VCaP (cell line): Measurements from ENCODE around the gene FAM53B.

ENCODE experiments used
- H3K27ac ChIP-seq: fragments of 450-650 bp; 2 replicates; pipeline ENCODE4 v1.5.1; 2017
- TF ChIP-seq, protein P1 (sequence below): fragments of 450-650 bp; conservative IDR thresholded peaks from 2 replicates; pipeline ENCODE4 v1.5.1; 2017; ENCODE audit warnings: mild to moderate bottlenecking, moderate library complexity

FAM53B gene

DNA sequence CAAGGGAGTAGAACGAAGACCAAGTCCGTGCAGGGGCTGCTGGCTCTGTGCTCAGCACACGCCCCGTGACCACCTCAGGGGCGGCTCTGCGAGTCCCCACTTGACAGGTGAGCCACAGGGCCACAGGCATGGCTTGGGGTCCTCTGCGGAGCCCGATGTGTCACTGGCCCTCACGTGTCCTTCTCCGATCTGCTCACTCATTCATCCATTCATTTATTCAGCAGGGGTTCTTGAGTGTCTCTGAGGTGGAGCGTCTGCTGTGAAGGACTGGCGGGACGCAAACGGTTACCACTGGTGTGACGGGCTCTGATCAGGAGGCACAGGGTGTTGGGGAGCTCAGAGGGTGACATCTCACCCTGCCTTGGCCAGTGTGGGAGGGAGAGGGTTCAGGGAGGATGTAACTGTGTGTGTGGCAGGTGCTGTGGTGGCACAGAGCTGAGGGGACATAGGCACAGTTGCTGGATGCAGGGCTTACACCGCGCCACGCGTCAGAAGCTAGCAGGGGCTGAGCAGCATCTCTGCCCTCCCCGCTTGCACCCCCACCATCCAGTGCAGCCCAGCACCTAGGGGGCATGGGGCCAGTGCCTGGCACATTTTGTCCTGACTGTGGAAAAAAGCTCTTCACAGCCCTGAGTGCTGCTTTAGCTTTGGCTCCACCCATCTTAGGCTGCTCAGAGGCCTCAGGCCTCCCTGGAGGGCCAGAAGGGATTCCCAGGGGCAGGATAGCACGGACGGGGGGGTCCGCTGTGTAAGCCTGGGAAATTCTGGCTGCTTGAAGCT is 165.8 kb downstream of the FAM53B start:
- TF ChIP-seq, protein P1, sequence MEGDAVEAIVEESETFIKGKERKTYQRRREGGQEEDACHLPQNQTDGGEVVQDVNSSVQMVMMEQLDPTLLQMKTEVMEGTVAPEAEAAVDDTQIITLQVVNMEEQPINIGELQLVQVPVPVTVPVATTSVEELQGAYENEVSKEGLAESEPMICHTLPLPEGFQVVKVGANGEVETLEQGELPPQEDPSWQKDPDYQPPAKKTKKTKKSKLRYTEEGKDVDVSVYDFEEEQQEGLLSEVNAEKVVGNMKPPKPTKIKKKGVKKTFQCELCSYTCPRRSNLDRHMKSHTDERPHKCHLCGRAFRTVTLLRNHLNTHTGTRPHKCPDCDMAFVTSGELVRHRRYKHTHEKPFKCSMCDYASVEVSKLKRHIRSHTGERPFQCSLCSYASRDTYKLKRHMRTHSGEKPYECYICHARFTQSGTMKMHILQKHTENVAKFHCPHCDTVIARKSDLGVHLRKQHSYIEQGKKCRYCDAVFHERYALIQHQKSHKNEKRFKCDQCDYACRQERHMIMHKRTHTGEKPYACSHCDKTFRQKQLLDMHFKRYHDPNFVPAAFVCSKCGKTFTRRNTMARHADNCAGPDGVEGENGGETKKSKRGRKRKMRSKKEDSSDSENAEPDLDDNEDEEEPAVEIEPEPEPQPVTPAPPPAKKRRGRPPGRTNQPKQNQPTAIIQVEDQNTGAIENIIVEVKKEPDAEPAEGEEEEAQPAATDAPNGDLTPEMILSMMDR: no peak
- no peak overlapping the region for H3K27ac ChIP-seq

DNA sequence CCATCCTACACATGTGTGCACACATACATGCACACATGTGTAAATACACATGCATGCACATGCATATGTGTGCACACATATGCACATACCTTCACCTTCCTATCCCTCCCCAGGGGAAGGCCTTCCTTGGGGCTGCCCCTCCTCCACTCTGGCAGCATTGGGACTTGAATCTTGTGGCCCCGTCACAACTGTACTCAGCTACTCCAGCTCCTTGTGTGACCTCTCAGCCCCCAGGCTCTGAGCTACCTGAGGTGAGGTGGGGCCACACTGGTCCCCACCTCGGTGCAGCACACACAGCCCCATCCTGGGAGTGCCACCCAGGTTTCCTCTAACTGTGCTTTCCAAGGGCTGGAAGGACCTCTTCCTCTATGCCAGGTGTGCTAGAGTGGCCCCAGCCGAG is 166.5 kb downstream of the FAM53B start:
- no peak overlapping the region for H3K27ac ChIP-seq
- TF ChIP-seq, protein P1: no peak

DNA sequence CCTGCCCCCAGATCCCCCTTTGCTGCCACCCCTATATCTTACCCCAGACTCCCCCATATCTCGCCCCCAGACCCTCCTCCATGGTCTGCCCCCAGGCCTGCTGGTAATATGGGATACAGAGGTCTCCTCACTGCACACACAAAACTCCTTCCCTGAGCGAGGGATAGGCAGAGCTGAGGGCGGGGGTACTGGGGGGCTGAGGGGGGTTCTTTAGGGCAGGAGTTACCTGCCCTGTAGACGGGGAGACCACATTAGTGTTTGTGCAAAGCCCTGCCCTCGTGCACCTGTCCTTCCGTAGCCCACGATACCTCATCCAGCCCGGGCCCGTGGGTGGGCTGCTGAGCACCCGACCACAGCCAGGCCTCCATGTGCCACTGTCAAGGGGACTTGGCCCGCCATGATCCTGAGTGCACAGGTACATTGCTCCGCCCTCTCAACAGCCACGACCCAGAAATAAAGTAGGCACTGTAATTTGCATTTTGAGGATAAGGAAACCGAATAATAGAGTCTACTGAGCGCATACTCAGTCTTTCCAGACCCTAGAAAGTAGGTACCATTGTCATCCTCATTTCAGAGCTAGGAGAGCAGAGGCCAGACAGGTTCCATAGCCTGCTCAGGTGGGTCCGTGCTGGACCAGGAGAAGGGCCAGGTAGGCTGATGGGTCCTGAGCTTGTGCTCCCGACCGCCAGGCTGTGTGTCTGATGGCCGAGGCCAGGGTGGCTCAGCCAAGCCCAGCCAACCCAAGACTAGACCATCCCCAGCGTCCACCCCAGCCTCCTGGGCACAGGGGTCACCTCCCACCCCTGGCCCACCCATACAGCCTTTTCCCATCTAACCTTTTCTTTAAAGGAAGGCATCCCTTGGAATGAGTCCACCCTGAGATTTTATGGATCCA is 167.4 kb downstream of the FAM53B start:
- no peak overlapping the region for H3K27ac ChIP-seq
- TF ChIP-seq, protein P1: no peak

DNA sequence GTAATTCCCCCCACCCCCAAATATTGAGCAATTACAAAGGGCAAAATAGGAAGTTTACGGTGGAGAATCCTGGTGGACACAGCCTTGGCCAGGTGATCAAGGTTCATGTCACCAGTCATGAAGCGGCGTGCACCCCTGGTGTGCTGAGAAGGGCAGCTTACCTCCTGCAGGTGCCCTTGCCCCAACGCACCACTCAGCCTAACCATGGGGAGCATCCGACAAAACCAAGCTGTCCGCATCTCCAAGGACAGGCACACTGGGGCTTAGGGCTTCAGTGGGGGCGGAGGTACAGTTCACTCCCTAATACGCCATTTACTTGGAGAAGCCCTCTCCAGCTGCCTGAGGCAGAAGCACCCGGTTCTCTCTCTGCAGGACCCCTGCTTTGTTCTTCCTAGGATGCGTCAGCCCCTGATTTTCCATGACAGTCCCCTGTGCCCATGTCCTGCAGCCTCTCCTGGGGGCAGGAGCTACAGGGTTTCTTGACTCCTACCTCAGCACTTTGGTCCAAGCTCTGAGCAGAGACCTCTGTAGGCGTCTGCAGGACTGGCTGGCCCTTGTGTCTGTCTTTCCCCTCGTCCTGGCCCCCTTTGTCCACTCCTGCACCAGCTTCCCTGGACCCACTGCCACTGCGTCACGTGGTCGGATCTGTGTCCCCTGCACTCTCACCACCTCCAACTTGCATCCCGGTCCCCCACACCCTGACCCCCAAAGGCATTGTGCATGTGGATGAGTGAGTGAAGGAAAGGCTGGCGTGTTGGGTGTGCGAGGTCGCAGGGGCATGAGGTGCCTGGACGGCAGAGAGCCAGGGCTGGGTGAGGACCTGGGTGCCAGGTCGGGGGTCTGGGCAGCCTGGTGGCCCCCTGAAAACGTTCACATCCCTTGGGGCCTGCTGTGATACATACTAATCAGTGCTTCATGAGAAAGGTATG is 168.8 kb downstream of the FAM53B start:
- H3K27ac ChIP-seq: no peak overlapping the region
- TF ChIP-seq, protein P1: no peak

DNA sequence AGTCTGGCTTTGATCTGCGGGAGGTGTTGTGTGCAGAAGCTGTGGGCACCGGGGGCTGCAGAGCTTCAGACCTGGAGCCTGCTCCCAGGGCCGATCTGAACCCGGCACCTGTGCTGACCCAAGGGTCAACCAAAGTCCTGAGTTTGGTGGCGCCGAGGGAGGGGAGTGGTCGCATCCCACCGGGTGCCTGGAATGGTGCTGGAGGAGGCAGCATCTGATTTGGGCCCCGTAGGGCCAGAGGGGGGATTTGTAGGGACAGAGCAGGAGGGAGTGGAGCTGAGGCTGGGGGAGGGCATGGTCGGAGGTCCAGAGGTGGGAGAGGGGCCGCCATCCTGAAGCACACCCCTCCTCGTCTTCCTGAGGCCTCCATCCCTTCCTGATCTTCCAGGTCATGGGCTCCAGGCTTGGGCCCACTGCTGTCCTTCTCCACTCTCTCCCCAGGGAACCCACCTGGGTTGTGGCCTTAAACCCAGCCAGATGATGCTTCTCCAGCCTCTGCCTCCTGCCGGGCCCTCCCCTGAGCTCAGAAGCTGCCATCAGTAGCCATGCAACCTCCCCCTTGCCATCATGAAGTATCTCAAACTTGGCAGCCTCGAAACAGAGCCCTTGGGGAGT is 169.6 kb downstream of the FAM53B start:
- TF ChIP-seq, protein P1: no peak
- no peak overlapping the region for H3K27ac ChIP-seq

DNA sequence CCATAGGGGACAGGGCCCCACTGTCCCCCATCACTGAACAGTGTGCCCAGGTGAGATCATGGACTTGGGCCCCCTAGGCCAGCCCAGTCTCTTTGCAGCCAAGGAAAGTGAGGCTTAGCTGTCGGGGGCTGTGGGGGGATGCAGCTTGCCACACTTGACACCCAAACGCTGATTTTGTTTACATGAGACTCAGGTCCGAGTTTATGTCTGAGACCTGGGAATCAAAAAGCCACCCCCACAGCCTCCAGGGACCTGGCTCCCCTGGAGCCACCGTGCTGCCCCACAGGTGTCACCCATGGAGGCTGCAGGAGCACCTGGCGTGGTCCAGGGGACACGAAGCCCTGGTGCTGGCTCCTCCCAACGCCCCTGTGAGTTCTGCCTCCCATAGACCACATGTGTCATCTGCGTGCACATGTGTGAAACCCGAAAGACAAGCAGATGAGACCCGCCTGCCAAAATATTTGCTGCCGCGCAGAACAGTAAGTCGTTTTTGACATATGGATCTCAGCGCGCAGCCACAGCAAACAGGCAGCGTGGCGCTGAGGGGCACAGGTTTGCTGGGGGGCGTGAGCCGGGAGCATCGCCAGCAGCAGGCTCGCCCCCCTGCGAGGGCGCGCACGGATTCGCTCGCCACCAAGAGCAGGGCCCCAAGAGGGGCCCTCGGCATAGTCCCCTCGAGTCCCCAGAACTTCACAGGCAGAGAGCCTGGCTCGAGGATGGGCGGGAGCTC is 170.3 kb downstream of the FAM53B start:
- H3K27ac ChIP-seq: no peak overlapping the region
- TF ChIP-seq, protein P1: no peak
